GM21825 (cell line): ENCODE measurements around the gene ZNF318.

Source experiments
- ATAC-seq: cut with Tn5 transposase; IDR thresholded peaks from one replicate; pipeline ENCODE4 v1.9.1; 2021; ENCODE audit warnings: mild to moderate bottlenecking, moderate library complexity; ENCODE audit not compliant: unreplicated experiment

The ZNF318 gene

GRCh38 chr6:43286980-43287716 is 82.3 kb downstream of the ZNF318 start:
- no peak for ATAC-seq

GRCh38 chr6:43286456-43286979 is 82.9 kb downstream of the ZNF318 start:
- ATAC-seq = no peak
